H1 (cell line): ENCODE data around the gene MYBPH. TPM values are rescaled to one million over a fixed set of nuclear protein-coding genes. Genes with fewer than 3 reads are reported as not detected.

Experiments used
- CTCF ChIA-PET: fragments of 300-600 bp; sonication (Branson Sonifier 250); formaldehyde crosslinking; loops from one replicate; lab custom pipeline; 2021; ENCODE audit not compliant: partially characterized antibody; lab: Charles Lee
- POLR2A ChIA-PET: fragments of 300-600 bp; sonication (Branson Sonifier 250); formaldehyde crosslinking; loops from one replicate; lab custom pipeline; 2021; ENCODE audit warnings: inconsistent platforms; ENCODE audit not compliant: partially characterized antibody; lab: Charles Lee
- DNase-seq, 2 experiments: peaks; one replicate each; pipeline versions ENCODE4 v3.0.0 to v3.0.0-alpha.2; 2010 to 2022; ENCODE audit warnings: low spot score in 2 of 2, low read depth in 1 of 2, mixed read lengths in 1 of 2
- FAIRE-seq: peaks from 2 replicates; lab custom pipeline; 2011; peaks lifted over from hg19 to GRCh38; lab: Jason Lieb, UNC
- H2AFZ ChIP-seq: 2 replicates; pipeline ENCODE4 v1.8.1; 2012; ENCODE audit warnings: low read length, inconsistent platforms
- H2AK5ac ChIP-seq: 2 replicates; pipeline ENCODE4 v1.6.1; 2013; ENCODE audit warnings: low read depth, low read length
- H2BK120ac ChIP-seq: replicated peaks from 2 replicates; pipeline ENCODE3; 2013; ENCODE audit warnings: low read depth, low read length, inconsistent platforms
- H2BK12ac ChIP-seq: 2 replicates; pipeline ENCODE4 v1.6.1; 2013; ENCODE audit warnings: low read depth, low read length
- H2BK15ac ChIP-seq: 2 replicates; pipeline ENCODE4 v1.6.1; 2013; ENCODE audit warnings: low read length
- H2BK20ac ChIP-seq: 2 replicates; pipeline ENCODE4 v1.6.1; 2013; ENCODE audit warnings: low read length
- H2BK5ac ChIP-seq: 2 replicates; pipeline ENCODE4 v1.6.1; 2013; ENCODE audit warnings: low read depth, low read length
- H3K14ac ChIP-seq: 2 replicates; pipeline ENCODE4 v1.6.1; 2013; ENCODE audit warnings: inconsistent platforms; ENCODE audit not compliant: insufficient read length
- H3K18ac ChIP-seq: 2 replicates; pipeline ENCODE4 v1.6.1; 2013; ENCODE audit warnings: low read length; ENCODE audit errors: extremely low read depth
- H3K23ac ChIP-seq: 2 replicates; pipeline ENCODE4 v1.6.1; 2013; ENCODE audit warnings: inconsistent platforms; ENCODE audit not compliant: insufficient read length
- H3K23me2 ChIP-seq: 2 replicates; pipeline ENCODE4 v1.6.1; 2013; ENCODE audit warnings: low read depth, low read length
- H3K27ac ChIP-seq: 2 replicates; pipeline ENCODE4 v1.6.1; 2011; ENCODE audit warnings: low read depth, low read length, inconsistent platforms
- H3K27me3 ChIP-seq, 4 experiments: replicated peaks in 1 of 4; 1 replicate in 1 of 4; 2 replicates in 3 of 4; pipeline versions ENCODE4 v1.6.1 to v1.8.1; 2011 to 2013; ENCODE audit warnings: low read length in 3 of 4, mild to moderate bottlenecking in 3 of 4, inconsistent platforms in 2 of 4, mixed read lengths in 2 of 4, moderate library complexity in 1 of 4; ENCODE audit not compliant: control insufficient read depth in 3 of 4, insufficient read depth in 3 of 4; ENCODE audit errors: extremely low read depth in 1 of 4
- H3K36me3 ChIP-seq, 4 experiments: 2 replicates each; pipeline versions ENCODE4 v1.6.1 to v1.8.1; 2011 to 2013; ENCODE audit warnings: mild to moderate bottlenecking in 4 of 4, low read length in 3 of 4, moderate library complexity in 2 of 4, control low read depth in 1 of 4, inconsistent platforms in 1 of 4; ENCODE audit not compliant: insufficient read depth in 4 of 4, control insufficient read depth in 2 of 4
- H3K4ac ChIP-seq: replicated peaks from 2 replicates; pipeline ENCODE3; 2013; ENCODE audit warnings: low read length, low read depth, mixed read lengths, inconsistent platforms; ENCODE audit not compliant: insufficient read length
- H3K4me1 ChIP-seq, 4 experiments: replicated peaks in 1 of 4; 1 replicate in 1 of 4; 2 replicates in 3 of 4; pipeline versions ENCODE4 v1.6.1 to v1.8.1; 2011 to 2013; ENCODE audit warnings: low read length in 3 of 4, inconsistent platforms in 2 of 4, mixed read lengths in 1 of 4; ENCODE audit not compliant: insufficient read depth in 4 of 4, control insufficient read depth in 3 of 4
- H3K4me2 ChIP-seq, 2 experiments: 2 replicates each; pipeline versions ENCODE4 v1.6.1 to v1.8.1; 2011 to 2013; ENCODE audit warnings: low read depth in 2 of 2, low read length in 2 of 2, control low read depth in 1 of 2, inconsistent platforms in 1 of 2, mild to moderate bottlenecking in 1 of 2; ENCODE audit not compliant: insufficient read depth in 1 of 2
- H3K4me3 ChIP-seq, 4 experiments: fragments of 200-600, 300-600 bp in 1 of 4; sonication (generic), shearing (Covaris generic), sonication (Bioruptor Twin) in 1 of 4; 2 replicates each; pipeline versions ENCODE4 v1.5.1 to v1.8.1; 2011 to 2016; ENCODE audit warnings: low read length in 4 of 4, low read depth in 3 of 4, control low read depth in 2 of 4, inconsistent platforms in 2 of 4, mild to moderate bottlenecking in 2 of 4, mixed read lengths in 1 of 4, moderate library complexity in 1 of 4; ENCODE audit not compliant: insufficient read depth in 2 of 4; ENCODE audit errors: extremely low read depth in 1 of 4
- H3K56ac ChIP-seq: replicated peaks from 2 replicates; pipeline ENCODE3; 2013; ENCODE audit warnings: low read depth, mild to moderate bottlenecking, mixed read lengths, low read length, inconsistent platforms; ENCODE audit not compliant: insufficient read length
- H3K79me1 ChIP-seq: 2 replicates; pipeline ENCODE4 v1.6.1; 2013; ENCODE audit warnings: low read depth, low read length, control low read depth
- H3K79me2 ChIP-seq, 2 experiments: 2 replicates each; pipeline versions ENCODE4 v1.6.1 to v1.8.1; 2012 to 2013; ENCODE audit warnings: low read length in 2 of 2, mild to moderate bottlenecking in 2 of 2, inconsistent platforms in 1 of 2; ENCODE audit not compliant: insufficient read depth in 2 of 2, control insufficient read depth in 1 of 2
- H3K9ac ChIP-seq, 4 experiments: replicated peaks in 1 of 4; 1 replicate in 1 of 4; 2 replicates in 3 of 4; pipeline versions ENCODE4 v1.6.1 to v1.8.1; 2011 to 2013; ENCODE audit warnings: low read depth in 3 of 4, low read length in 3 of 4, control low read depth in 2 of 4, mild to moderate bottlenecking in 2 of 4, moderate library complexity in 2 of 4, inconsistent platforms in 1 of 4; ENCODE audit errors: extremely low read depth in 1 of 4
- H3K9me3 ChIP-seq, 2 experiments: 2 replicates each; pipeline versions ENCODE4 v1.6.1 to v1.8.1; 2012 to 2013; ENCODE audit warnings: mild to moderate bottlenecking in 2 of 2, moderate library complexity in 2 of 2, control low read depth in 1 of 2, inconsistent platforms in 1 of 2, low read depth in 1 of 2, low read length in 1 of 2, mixed read lengths in 1 of 2; ENCODE audit not compliant: insufficient read depth in 2 of 2
- H4K20me1 ChIP-seq, 2 experiments: replicated peaks in 1 of 2; 2 replicates each; pipeline versions ENCODE3 to v1.8.1; 2011 to 2013; ENCODE audit warnings: inconsistent platforms in 2 of 2, low read length in 2 of 2, mild to moderate bottlenecking in 1 of 2; ENCODE audit not compliant: insufficient read depth in 2 of 2, control insufficient read depth in 1 of 2
- H4K5ac ChIP-seq: 2 replicates; pipeline ENCODE4 v1.6.1; 2013; ENCODE audit warnings: low read length, low read depth, mixed read lengths, inconsistent platforms; ENCODE audit not compliant: insufficient read length
- H4K8ac ChIP-seq: 2 replicates; pipeline ENCODE4 v1.8.0; 2013; ENCODE audit warnings: mild to moderate bottlenecking, moderate library complexity, low read length, inconsistent platforms; ENCODE audit not compliant: insufficient read depth; ENCODE audit errors: extremely low read depth
- H4K91ac ChIP-seq: replicated peaks from 2 replicates; pipeline ENCODE3; 2013; ENCODE audit warnings: low read length, mixed read lengths, inconsistent platforms; ENCODE audit not compliant: insufficient read length
- CBX5 ChIP-seq: fragments of 300-800, 300-1000 bp; sonication (generic); IDR thresholded peaks from 2 replicates; pipeline ENCODE4 v1.7.1; 2016; ENCODE audit warnings: antibody characterized with exemption, low read length, low read depth
- CEBPB ChIP-seq: IDR thresholded peaks from 2 replicates; pipeline ENCODE4 v1.6.1; 2012; ENCODE audit warnings: low read depth, low read length
- KDM5A ChIP-seq: fragments of 200-600 bp; IDR thresholded peaks from 2 replicates; pipeline ENCODE4 v1.7.1; 2012; ENCODE audit warnings: mild to moderate bottlenecking, low read length, inconsistent platforms, mixed read lengths
- POLR2AphosphoS5 ChIP-seq: IDR thresholded peaks from 2 replicates; pipeline ENCODE4 v1.6.1; 2011; ENCODE audit warnings: low read depth, low read length
- RBBP5 ChIP-seq: IDR thresholded peaks from 2 replicates; pipeline ENCODE4 v1.7.1; 2012; ENCODE audit warnings: low read depth, mild to moderate bottlenecking, inconsistent platforms, low read length, moderate library complexity, borderline replicate concordance
- SIN3A ChIP-seq, 2 experiments: IDR thresholded peaks in 1 of 2; conservative IDR thresholded peaks in 1 of 2; 2 replicates each; pipeline ENCODE4 v1.6.1; 2011 to 2012; ENCODE audit warnings: low read length in 2 of 2, improper control_type of control experiment in 1 of 2, low read depth in 1 of 2, mild to moderate bottlenecking in 1 of 2
- TCF12 ChIP-seq: IDR thresholded peaks from 2 replicates; pipeline ENCODE4 v1.6.1; 2011; ENCODE audit warnings: low read depth, mild to moderate bottlenecking, low read length
- polyA plus RNA-seq, 7 experiments: library from polyadenylated mRNA; depleted of rRNA in 3 of 7; stranded (reverse) in 5 of 7; unstranded in 2 of 7; fragments of >200 nt in 5 of 7; fragments of 200-250 nt in 2 of 7; gene quantifications; 1 replicate in 5 of 7; 2 replicates in 1 of 7; 4 replicates in 1 of 7; pipeline versions ENCODE4 v1.2.1 to v1.2.3, GENCODE V29; 2011 to 2013; ENCODE audit warnings: missing spikeins in 2 of 7, mixed read lengths in 2 of 7
- total RNA-seq: library from RNA; stranded (reverse); fragmentation: NEBNext Ultra II Directional; extraction: Animal tissue kit (Norgen Biotek cat#: 25700); gene quantifications from 2 replicates; pipeline ENCODE4 v1.2.1, GENCODE V29; 2021

Gene MYBPH
- total and polyA plus RNA-seq, 2 of the 8 experiments (the other 6 are each of a cell fraction or from before 2014, with no cell fraction given): not detected

GRCh38 chr1:203210350-203210749 is 34.7 kb upstream of the MYBPH start:
- POLR2A ChIA-PET: no interaction called here
- H2AK5ac ChIP-seq: no peak overlapping the region
- no peak overlapping the region for H2BK120ac ChIP-seq
- no peaks in the 10 kb centered on the region for H3K79me1 ChIP-seq
- no peak overlapping the region for H3K18ac ChIP-seq
- no peak for DNase-seq
- H3K56ac ChIP-seq: no peak overlapping the region
- H3K4me1 ChIP-seq: peaks cover 0 to 5% (median 0%) of the 10 kb centered on the region in 4 experiments; a peak in 2 of 7 replicates
- no peak overlapping the region for H3K27ac ChIP-seq
- H2AFZ ChIP-seq: no peak overlapping the region
- TF ChIP-seq CEBPB: no peak
- TF ChIP-seq SIN3A (conservative IDR thresholded peaks at IDR 0.05 in 1 of 2, IDR thresholded peaks at IDR 0.05 in 1 of 2; ENCODE audit: low read depth in 1 of 2, low read length in 2 of 2): no peak
- TF ChIP-seq RBBP5: no peak
- no peak for TF ChIP-seq TCF12
- TF ChIP-seq CBX5: no peak
- no peak for TF ChIP-seq KDM5A
- TF ChIP-seq POLR2AphosphoS5: no peak
- TF ChIP-seq, all 59 proteins: peak for 0
- no peak overlapping the region for H2BK15ac ChIP-seq
- H4K91ac ChIP-seq: no peak overlapping the region
- H3K9ac ChIP-seq: no peak overlapping the region
- no peak overlapping the region for H3K4ac ChIP-seq
- H4K8ac ChIP-seq: no peak overlapping the region
- no peaks in the 10 kb centered on the region for H3K9me3 ChIP-seq
- no peak overlapping the region for H3K4me2 ChIP-seq
- H3K23ac ChIP-seq: no peak overlapping the region
- FAIRE-seq: no peak
- H3K4me3 ChIP-seq: no peak overlapping the region
- no peaks in the 10 kb centered on the region for H3K27me3 ChIP-seq
- no peak overlapping the region for H2BK12ac ChIP-seq
- H3K79me2 ChIP-seq: no peaks in the 10 kb centered on the region
- H3K23me2 ChIP-seq: no peaks in the 10 kb centered on the region
- H3K36me3 ChIP-seq: no peaks in the 10 kb centered on the region
- CTCF ChIA-PET: interaction anchor here (1.4 to 18.1 kb wide), 6 partner anchors 32 to 168 kb away, joined by 3 to 479 read pairs (median 126); partner anchors contain the start of genes ADORA1 and MYOG
- H4K5ac ChIP-seq: no peak overlapping the region
- H2BK5ac ChIP-seq: no peak overlapping the region
- H4K20me1 ChIP-seq: no peaks in the 10 kb centered on the region
- no peak overlapping the region for H2BK20ac ChIP-seq
- no peak overlapping the region for H3K14ac ChIP-seq
